ENCODE data around the gene HBEGF.

DNA sequence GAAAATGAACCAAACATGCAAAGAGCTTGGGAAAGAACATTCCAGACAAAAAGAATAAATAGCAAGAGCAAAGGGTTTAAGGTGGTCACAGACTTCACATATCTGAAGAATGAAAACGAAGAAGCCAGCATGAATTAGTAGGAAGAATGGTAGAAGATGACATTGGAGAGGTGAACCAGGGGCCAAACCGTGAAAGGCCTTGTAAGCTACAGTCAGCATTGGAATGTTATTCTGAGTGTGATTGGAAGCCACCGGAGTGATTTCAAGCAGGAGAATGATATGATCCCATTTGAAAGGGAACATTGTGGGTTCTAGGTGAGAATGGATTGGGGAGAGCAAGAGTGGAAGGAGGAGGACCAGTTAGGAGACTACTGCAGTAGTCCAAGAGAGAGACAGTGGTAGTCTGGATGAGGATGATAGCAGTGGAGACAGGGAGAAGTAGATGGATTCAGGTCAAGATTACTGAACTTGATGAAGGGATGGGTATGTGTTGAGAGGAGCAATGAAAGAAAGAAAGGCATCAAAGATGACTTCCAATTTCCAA lies 36.6 kb downstream of the HBEGF start:
- TF ChIP-seq, protein P1, sequence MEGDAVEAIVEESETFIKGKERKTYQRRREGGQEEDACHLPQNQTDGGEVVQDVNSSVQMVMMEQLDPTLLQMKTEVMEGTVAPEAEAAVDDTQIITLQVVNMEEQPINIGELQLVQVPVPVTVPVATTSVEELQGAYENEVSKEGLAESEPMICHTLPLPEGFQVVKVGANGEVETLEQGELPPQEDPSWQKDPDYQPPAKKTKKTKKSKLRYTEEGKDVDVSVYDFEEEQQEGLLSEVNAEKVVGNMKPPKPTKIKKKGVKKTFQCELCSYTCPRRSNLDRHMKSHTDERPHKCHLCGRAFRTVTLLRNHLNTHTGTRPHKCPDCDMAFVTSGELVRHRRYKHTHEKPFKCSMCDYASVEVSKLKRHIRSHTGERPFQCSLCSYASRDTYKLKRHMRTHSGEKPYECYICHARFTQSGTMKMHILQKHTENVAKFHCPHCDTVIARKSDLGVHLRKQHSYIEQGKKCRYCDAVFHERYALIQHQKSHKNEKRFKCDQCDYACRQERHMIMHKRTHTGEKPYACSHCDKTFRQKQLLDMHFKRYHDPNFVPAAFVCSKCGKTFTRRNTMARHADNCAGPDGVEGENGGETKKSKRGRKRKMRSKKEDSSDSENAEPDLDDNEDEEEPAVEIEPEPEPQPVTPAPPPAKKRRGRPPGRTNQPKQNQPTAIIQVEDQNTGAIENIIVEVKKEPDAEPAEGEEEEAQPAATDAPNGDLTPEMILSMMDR (conservative IDR thresholded peaks at IDR 0.05) = no peak
- no peak for TF ChIP-seq ZFX (IDR thresholded peaks at IDR 0.05)

Measured in C4-2B (cell line).